Muscle of back (tissue), 11 donors: ENCODE data around the gene DCAF4. TPM values are rescaled to one million over a fixed set of nuclear protein-coding genes. Genes with fewer than 3 reads are reported as not detected.

Source experiments
- DNase-seq, 3 donors: peaks; one replicate each; pipeline versions ENCODE4 v3.0.0 to v3.0.0-alpha.2; 2013
- polyA plus RNA-seq, 10 donors: library from polyadenylated mRNA; unstranded; fragments of 120-200 nt; gene quantifications; one replicate each; pipeline ENCODE4 v1.2.1, GENCODE V29; 2013; ENCODE audit not compliant: insufficient read length in 10 of 10

DCAF4 gene
- polyA plus RNA-seq, 10 donors, result 8.4 to 14.6 (median 10.6) TPM

GRCh38 chr14:72894623-72895378, 31.5 kb upstream of the DCAF4 start:
- peak in 1 of 3 donors; percentile 21 for DNase-seq

- DNase-seq, result no peak
Observed at GRCh38 chr14:72898448-72898847, 27.8 kb upstream of the DCAF4 start.

- DNase-seq, result no peak
Observed at GRCh38 chr14:72901361-72901760, 24.9 kb upstream of the DCAF4 start.

GRCh38 chr14:72902801-72903530, 23.3 kb upstream of the DCAF4 start:
- DNase-seq, result no peak

- no peak for DNase-seq
Observed at GRCh38 chr14:72903716-72904115, 22.5 kb upstream of the DCAF4 start.

- no peak for DNase-seq
Observed at GRCh38 chr14:72904218-72904617, 22.0 kb upstream of the DCAF4 start.

GRCh38 chr14:72904840-72905561, 21.3 kb upstream of the DCAF4 start:
- peak; percentile 67 to 82 (median 69) for DNase-seq

GRCh38 chr14:72906316-72906715, 19.9 kb upstream of the DCAF4 start:
- peak in 1 of 3 donors; percentile 87 for DNase-seq

GRCh38 chr14:72906879-72907278, 19.4 kb upstream of the DCAF4 start:
- no peak for DNase-seq

- peak in 1 of 3 donors; percentile 56 for DNase-seq
Observed at GRCh38 chr14:72907886-72908285, 18.4 kb upstream of the DCAF4 start.

- no peak for DNase-seq
Observed at GRCh38 chr14:72909163-72909562, 17.1 kb upstream of the DCAF4 start.

GRCh38 chr14:72913809-72914208, 12.5 kb upstream of the DCAF4 start:
- DNase-seq, result no peak

GRCh38 chr14:72916174-72916573, 10.1 kb upstream of the DCAF4 start:
- no peak for DNase-seq

GRCh38 chr14:72917094-72917802, 9.0 kb upstream of the DCAF4 start:
- no peak for DNase-seq

- no peak for DNase-seq
Observed at GRCh38 chr14:72920008-72920407, 6.3 kb upstream of the DCAF4 start.

GRCh38 chr14:72921396-72921795, 4.9 kb upstream of the DCAF4 start:
- DNase-seq, result no peak

- no peak for DNase-seq
Observed at GRCh38 chr14:72924337-72924736, 1.9 kb upstream of the DCAF4 start.

GRCh38 chr14:72925171-72925759, 999 bp upstream of the DCAF4 start:
- peak in 1 of 3 donors; percentile 18 for DNase-seq

GRCh38 chr14:72925815-72926291, 411 bp upstream of the DCAF4 start:
- no peak for DNase-seq

- no peak for DNase-seq
Observed at GRCh38 chr14:72928872-72929271, 2.6 kb downstream of the DCAF4 start.

- no peak for DNase-seq
Observed at GRCh38 chr14:72929316-72930080, 3.2 kb downstream of the DCAF4 start.
